A673 (cell line): ENCODE data around the gene PCLO. TPM values are rescaled to one million over a fixed set of nuclear protein-coding genes. Genes with fewer than 3 reads are reported as not detected.

Source experiments
- BruUV-seq: library from RNA; stranded (reverse); fragments of 400-500 nt; replicated peaks from 2 replicates; lab custom pipeline; 2021; lab: Mats Ljungman, UMichigan
- CTCF ChIA-PET: fragments of 300-600 bp; sonication (Branson Sonifier 250); formaldehyde crosslinking; loops from one replicate; lab custom pipeline; 2022; ENCODE audit warnings: antibody characterized with exemption; lab: Charles Lee
- POLR2A ChIA-PET: fragments of 300-600 bp; sonication (Branson Sonifier 250); formaldehyde crosslinking; loops from one replicate; lab custom pipeline; 2022; ENCODE audit warnings: antibody characterized with exemption; ENCODE audit not compliant: low non-redundant PET; lab: Charles Lee
- DNase-seq: peaks from one replicate; pipeline ENCODE4 v3.0.0-alpha.2; 2015; ENCODE audit warnings: low spot score
- H3K27ac ChIP-seq: fragments of 200-600 bp; sonication (generic); 2 replicates; pipeline ENCODE4 v1.5.1; 2016; ENCODE audit warnings: mixed run types, low read depth, mild to moderate bottlenecking, mixed read lengths, antibody characterized with exemption, low read length; ENCODE audit not compliant: poor library complexity, severe bottlenecking
- H3K27me3 ChIP-seq: fragments of 200-600 bp; sonication (generic); replicated peaks from 2 replicates; pipeline ENCODE4 v1.6.1; 2017; ENCODE audit warnings: mixed run types, low read depth, mild to moderate bottlenecking, mixed read lengths, antibody characterized with exemption, low read length; ENCODE audit not compliant: insufficient read depth, poor library complexity
- H3K36me3 ChIP-seq: fragments of 200-600 bp; sonication (generic); 2 replicates; pipeline ENCODE4 v1.6.1; 2016; ENCODE audit warnings: mixed run types, mild to moderate bottlenecking, mixed read lengths, antibody characterized with exemption, low read length; ENCODE audit not compliant: insufficient read depth, poor library complexity, severe bottlenecking
- H3K4me1 ChIP-seq: fragments of 200-600 bp; sonication (generic); 2 replicates; pipeline ENCODE4 v1.6.1; 2017; ENCODE audit warnings: mixed run types, mild to moderate bottlenecking, mixed read lengths, antibody characterized with exemption, low read length; ENCODE audit not compliant: insufficient read depth, poor library complexity, severe bottlenecking
- H3K4me3 ChIP-seq: fragments of 200-600 bp; sonication (generic); 2 replicates; pipeline ENCODE4 v1.5.1; 2016; ENCODE audit warnings: low read depth, mixed run types, mild to moderate bottlenecking, mixed read lengths, low read length; ENCODE audit not compliant: poor library complexity, severe bottlenecking
- H3K9me3 ChIP-seq: fragments of 200-600 bp; sonication (generic); 2 replicates; pipeline ENCODE4 v1.6.1; 2016; ENCODE audit warnings: mixed run types, low read depth, mild to moderate bottlenecking, mixed read lengths, antibody characterized with exemption, low read length; ENCODE audit not compliant: poor library complexity, severe bottlenecking
- CTCF ChIP-seq: fragments of 300-800, 200-600 bp; sonication (generic); conservative IDR thresholded peaks from 2 replicates; pipeline ENCODE4 v1.5.1; 2017; ENCODE audit warnings: low read depth, mild to moderate bottlenecking, antibody characterized with exemption, low read length, moderate library complexity, mixed read lengths
- EZH2 ChIP-seq: fragments of 200-600 bp; sonication (generic); IDR thresholded peaks from 2 replicates; pipeline ENCODE4 v1.6.1; 2017; ENCODE audit warnings: borderline replicate concordance, low read depth, mild to moderate bottlenecking, mixed read lengths, antibody characterized with exemption, low read length; ENCODE audit not compliant: poor library complexity, severe bottlenecking
- intact Hi-C: fragments of 100-400 bp; cut with micrococcal nuclease; formaldehyde crosslinking; loops from one replicate; pipeline ENCODE4 v1.10.0; 2022; ENCODE audit not compliant: unreplicated experiment
- total RNA-seq: library from RNA; stranded (reverse); gene quantifications from 2 replicates; pipeline ENCODE4 v1.2.3, GENCODE V29; 2021

Gene PCLO
- total RNA-seq, 1 experiment from 2014 or later = 2.1 TPM

DNA sequence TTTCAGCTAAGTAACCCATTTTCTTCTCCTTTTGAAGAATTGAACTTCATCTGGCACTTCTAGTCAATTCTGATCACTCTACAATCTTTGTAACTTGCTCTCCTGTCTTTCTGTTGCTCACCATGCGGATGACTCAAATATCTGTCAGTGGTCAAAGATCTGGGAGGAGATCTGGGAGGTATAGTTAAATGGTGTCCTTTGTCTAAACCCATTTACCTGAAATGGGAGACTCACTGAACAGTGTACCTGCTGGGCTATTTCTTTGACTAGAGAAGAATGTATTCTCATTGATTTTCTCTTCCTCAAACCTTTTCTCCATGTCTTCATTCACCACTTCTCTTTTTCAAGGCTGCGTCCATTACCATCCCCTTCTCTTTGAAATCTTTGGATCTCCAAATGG, 42.0 kb upstream of the PCLO start:
- Histone ChIP-seq H3K4me3 (no peak overlapping the region), H3K36me3 (no peaks in the 10 kb centered on the region), H3K27ac (no peak overlapping the region), H3K27me3 (no peaks in the 10 kb centered on the region), H3K9me3 (no peaks in the 10 kb centered on the region), H3K4me1 (no peaks in the 10 kb centered on the region)
- intact Hi-C loops = no loop called here
- ChIA-PET CTCF (no interaction called here), POLR2A (no interaction called here)
- no peak for DNase-seq
- no TSS peak for BruUV-seq
- TF ChIP-seq EZH2 (no peak), CTCF (no peak)

GRCh38 chr7:83201355-83201754, 38.7 kb upstream of the PCLO start:
- H3K4me1 ChIP-seq = no peaks in the 10 kb centered on the region
- H3K27me3 ChIP-seq = no peaks in the 10 kb centered on the region
- no peaks in the 10 kb centered on the region for H3K9me3 ChIP-seq
- intact Hi-C loops = no loop called here
- no peak for TF ChIP-seq CTCF
- no peak for TF ChIP-seq EZH2
- no peak overlapping the region for H3K27ac ChIP-seq
- POLR2A ChIA-PET = no interaction called here
- H3K4me3 ChIP-seq = no peak overlapping the region
- DNase-seq = no peak
- CTCF ChIA-PET = no interaction called here
- BruUV-seq = no TSS peak
- no peaks in the 10 kb centered on the region for H3K36me3 ChIP-seq

DNA sequence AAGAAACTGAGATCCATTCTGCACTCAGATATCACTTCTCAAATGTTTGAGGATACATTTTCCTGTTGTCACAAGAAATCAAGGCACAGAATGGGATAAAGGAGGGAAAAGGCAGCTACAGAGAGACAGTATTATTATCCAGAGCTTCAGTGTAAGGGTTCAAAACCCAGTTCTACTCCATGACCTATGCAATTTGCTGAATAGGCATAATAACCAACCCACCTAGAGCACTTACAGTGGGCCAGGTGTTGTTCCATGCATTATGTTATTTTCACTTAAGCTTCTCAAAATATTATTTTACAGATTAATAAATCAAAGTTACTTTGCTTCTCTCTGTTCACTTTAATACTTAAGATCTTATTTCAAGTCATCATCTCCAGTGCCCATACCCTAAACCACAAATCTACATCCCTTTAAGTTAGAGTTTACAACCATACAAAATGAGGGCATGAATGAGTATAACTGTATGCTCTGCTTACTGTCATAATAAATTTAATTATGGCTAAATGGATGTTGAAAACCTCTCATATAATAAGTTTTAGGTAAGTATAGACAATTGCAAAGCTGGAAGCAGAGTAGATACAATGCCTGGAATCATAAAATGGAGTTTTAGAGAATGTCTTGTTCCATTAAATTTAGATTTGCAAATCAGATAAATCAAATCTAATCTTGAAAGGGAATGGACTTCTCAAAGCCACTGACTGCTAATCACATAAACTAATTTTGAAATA, 28.1 kb upstream of the PCLO start:
- no TSS peak for BruUV-seq

More for the DNA sequence above, 28.1 kb upstream of the PCLO start:
- intact Hi-C loops = no loop called here
- DNase-seq = no peak
- H3K27me3 ChIP-seq = peaks cover 9% of the 10 kb centered on the region
- POLR2A ChIA-PET = no interaction called here
- no peaks in the 10 kb centered on the region for H3K36me3 ChIP-seq
- H3K9me3 ChIP-seq = no peaks in the 10 kb centered on the region
- CTCF ChIA-PET = no interaction called here
- no peak overlapping the region for H3K27ac ChIP-seq
- no peak overlapping the region for H3K4me3 ChIP-seq
- no peaks in the 10 kb centered on the region for H3K4me1 ChIP-seq
- TF ChIP-seq EZH2 = no peak
- no peak for TF ChIP-seq CTCF
